ENCODE results near the gene VWC2L.

VWC2L gene

GRCh38 chr2:214579035-214579434 is 168.2 kb downstream of the VWC2L start:
- FAIRE-seq = no peak
- DNase-seq (ENCODE audit: insufficient read length, low spot score) = no peak

GRCh38 chr2:214587442-214587841 is 176.6 kb downstream of the VWC2L start:
- no peak for DNase-seq (ENCODE audit: insufficient read length, low spot score)
- FAIRE-seq = no peak

GRCh38 chr2:214591366-214591765 is 180.5 kb downstream of the VWC2L start:
- DNase-seq (ENCODE audit: insufficient read length, low spot score) = no peak
- no peak for FAIRE-seq

GRCh38 chr2:214592011-214592410 is 181.2 kb downstream of the VWC2L start:
- FAIRE-seq = no peak
- no peak for DNase-seq (ENCODE audit: insufficient read length, low spot score)

GRCh38 chr2:214593727-214594126 is 182.9 kb downstream of the VWC2L start:
- DNase-seq (ENCODE audit: insufficient read length, low spot score) (no peak), FAIRE-seq (no peak)

- DNase-seq (ENCODE audit: insufficient read length, low spot score) (no peak), FAIRE-seq (no peak)
Observed at GRCh38 chr2:214601852-214602633, 191.2 kb downstream of the VWC2L start.

- FAIRE-seq (no peak), DNase-seq (ENCODE audit: insufficient read length, low spot score) (peak; percentile 22)
Observed at GRCh38 chr2:214604861-214605260, 194.0 kb downstream of the VWC2L start.

- no peak for FAIRE-seq
- DNase-seq (ENCODE audit: insufficient read length, low spot score) = no peak
Observed at GRCh38 chr2:214607051-214607450, 196.2 kb downstream of the VWC2L start.

- DNase-seq (ENCODE audit: insufficient read length, low spot score) (no peak), FAIRE-seq (no peak)
Observed at GRCh38 chr2:214611015-214611414, 200.2 kb downstream of the VWC2L start.

- FAIRE-seq = no peak
Observed at GRCh38 chr2:214624166-214624760, 213.4 kb downstream of the VWC2L start.

GRCh38 chr2:214628091-214628490 is 217.2 kb downstream of the VWC2L start:
- no peak for FAIRE-seq
- no peak for DNase-seq (ENCODE audit: insufficient read length, low spot score)

More at GRCh38 chr2:214624166-214624760, 213.4 kb downstream of the VWC2L start:
- DNase-seq (ENCODE audit: insufficient read length, low spot score) = no peak
